NCI-H748 treated with DMSO at 0.1 percent for 48 hours (cell line): ENCODE measurements around the gene AMD1.
"Not testable (repeated sequence)": the region's sequence is repeated elsewhere in the genome, so short reads cannot be mapped to it uniquely, and the experiment has no call there.

ENCODE experiments used
- DNase-seq: peaks from one replicate; lab custom pipeline; 2025; lab: John Stamatoyannopoulos, UW

Gene AMD1

DNA sequence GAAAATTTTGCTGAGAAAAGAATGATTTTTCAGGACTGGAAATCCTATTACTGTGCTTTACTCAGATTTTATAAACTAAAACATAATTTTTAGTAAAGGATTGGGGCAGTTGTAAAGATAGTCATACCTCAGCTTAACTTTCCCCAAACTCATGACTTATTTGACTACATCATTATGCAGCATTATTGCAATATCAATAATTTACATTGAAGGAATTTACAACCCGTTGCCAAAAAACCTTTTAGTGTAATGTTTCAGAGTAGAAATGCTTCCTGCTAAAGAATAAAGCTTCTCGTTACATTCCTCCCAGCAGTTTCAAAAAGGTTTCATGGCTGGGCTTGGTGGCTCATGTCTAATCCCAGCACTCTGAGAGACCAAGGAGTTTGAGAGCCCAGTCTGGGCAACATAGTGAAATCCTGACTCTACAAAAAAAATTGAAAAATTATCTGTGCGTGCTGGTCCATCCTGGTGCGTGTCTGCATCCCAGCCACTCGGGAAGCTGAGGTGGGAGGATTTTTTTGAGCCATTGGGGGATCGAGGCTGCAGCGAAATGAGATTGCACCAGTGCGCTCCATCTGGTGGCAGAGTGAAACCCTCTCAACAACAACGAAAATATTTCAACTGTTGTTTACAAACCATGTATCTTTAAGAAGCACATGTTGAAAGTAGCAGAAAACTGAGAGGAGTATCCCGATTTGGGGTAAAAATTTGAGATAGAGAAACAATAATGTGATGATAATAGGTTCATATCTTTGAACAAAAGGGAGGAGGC, 4.4 kb downstream of the AMD1 start:
- no peak for DNase-seq

DNA sequence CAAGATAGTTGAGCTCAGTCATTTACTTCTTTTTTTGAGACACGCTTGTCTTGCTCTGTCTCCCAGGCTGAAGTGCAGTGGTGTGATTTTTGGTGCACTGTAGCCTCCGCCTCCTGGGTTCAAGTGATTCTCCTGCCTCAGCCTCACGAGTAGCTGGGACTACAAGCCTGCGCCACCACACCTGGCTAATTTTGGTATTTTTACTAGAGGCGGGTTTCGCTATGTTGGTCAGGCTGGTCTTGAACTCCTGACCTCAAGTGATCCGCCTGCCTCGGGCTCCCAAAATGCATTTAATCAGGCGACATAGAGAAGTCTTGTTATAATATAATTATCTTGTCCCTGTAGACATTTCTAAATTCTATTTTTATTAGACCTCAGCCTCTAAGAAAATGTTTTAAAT, 6.1 kb downstream of the AMD1 start:
- no peak for DNase-seq

DNA sequence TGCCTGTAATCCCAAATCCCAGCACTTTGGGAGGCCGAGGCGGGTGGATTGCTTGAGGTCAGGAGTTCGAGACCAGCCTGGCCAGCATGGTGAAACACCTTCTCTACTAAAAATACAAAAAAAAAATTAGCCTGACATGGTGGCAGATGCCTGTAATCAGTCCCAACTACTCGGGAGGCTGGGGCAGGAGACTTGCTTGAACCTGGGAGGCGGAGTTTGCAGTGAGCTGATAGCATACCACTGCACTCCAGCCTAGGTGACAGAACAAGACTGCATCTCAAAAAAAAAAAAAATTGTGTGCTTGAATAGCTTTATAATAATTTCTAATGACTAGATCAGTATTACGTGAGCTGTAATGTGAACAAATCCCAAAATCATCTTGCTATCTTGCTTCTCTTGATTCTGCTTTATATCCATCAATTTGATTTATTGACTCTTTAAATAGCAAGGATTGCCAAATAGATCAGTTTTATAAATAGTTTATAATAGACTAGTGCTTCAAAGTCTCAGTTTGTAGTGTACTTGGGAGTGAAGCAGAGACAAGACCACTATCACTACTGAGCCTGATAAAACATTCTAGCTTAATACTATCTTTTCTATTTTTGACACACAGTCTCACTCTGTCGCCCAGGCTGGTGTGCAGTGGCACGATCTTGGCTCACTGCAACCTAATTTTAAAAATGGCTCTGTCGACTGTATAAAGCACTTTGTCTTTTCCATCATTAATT, 7.1 kb downstream of the AMD1 start:
- no peak for DNase-seq

DNA sequence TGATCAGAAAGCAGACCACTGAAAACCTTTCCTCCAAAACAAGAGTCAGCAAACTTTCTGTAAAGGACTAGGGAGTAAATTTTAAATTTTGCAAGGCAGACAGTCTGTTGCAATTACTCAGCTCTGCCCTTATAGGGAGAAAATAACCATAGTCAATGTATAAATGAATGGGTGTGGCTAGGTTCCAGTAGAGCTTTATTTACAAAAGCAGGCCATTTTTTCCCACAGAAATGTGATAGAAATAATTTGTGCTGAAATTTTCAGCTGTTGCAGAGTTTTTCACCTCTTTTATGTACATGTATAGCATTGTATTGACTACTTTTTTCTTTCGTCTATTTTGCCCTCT, 7.7 kb downstream of the AMD1 start:
- DNase-seq, result no peak

DNA sequence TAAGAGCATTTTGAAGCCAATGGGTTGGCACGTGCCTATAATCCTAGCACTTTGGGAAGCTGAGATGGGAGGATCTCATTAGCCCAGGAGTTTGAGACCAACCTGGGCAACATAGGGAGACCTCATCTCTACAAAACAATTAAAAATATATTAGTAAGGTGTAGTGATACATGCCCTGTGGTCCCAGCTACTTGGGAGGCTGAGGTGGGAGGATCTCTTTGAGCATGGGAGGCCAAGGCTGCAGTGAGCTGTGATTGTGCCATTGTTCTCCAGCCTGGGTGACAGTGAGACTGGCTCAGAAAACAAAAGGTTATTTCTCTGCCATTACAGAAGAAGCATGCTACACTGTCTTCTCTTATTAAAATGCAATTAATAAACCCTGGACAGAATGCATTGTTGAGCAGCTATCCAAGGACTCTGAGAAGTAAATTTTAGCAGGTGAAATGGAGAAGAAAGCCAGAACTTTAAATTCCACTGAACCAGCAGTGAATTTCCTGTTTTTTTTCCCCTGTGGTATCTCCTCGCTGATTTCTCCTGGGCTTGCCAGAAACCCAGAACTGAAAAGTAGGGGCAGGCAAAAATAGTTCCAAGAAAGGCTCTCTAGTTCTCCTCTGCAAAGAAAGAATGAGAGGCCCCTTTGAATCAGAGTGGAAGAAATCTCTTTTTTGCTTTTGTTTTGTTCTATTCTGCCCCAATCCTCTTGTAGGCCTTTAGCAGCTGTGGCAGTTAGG, 8.4 kb downstream of the AMD1 start:
- no peak for DNase-seq

DNA sequence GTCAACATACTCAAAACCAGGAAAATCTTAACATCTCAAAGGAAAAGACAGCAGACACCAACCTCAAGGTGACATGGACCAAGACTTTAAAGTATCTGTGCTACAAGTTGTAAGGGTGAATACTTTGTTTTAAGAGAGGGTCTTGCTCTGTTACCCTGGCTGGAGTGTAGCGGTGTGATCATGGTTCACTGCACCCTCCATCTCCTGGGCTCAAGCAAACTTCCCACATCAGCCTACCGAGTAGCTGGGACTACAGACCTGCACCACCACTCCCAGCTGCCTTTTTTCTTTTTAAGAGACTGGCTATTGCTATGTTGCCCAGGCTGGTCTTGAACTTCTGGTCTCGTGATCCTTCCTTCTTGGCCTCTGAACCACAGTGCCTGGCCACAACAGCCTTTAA, 9.7 kb downstream of the AMD1 start:
- DNase-seq, result no peak

DNA sequence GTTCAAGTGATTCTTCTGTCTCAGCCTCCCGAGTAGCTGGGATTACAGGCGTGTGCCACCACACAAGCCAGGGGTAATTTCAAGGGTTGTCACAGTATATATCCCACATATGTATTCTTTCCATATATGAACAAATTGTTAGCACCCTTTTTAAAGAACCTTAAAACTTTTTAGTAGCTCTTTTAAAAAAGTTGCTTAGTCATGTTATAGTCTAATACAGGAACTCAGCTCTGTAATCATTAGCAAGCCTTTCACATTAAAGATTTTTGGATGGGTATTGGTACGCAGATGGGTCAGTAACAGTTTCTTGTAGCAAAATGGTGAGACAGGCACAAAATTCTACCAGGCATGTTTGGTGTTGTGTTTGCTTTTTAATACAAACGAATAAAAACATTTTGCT, 10.9 kb downstream of the AMD1 start:
- DNase-seq, result no peak

DNA sequence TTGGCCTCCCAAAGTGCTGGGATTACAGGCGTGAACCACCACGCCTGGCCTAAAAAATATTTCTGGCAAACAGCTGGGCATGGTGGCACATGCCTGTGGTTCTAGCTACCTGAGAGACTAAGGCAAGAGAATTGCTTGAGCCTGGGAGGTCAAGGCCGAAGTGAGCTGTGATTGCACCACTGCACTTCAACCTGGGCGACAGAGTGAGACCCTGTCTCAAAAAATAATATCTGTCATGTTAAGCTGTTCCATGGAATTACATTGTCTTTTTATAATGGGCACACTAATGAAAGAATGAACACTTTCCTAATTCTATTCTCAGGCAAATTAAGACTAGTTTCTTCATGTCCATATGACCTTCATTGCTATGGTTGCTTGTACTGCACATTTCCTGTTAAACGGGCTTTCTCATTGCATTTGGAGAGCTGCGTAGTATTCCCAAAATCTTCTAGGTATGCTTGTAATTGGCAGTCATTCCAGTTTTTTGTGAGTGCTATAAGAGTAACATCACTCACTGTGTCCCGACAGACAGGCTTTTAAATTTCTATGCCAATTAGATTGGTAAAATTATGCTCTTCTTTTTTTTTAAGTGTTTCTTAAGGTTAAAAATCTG, 12.1 kb downstream of the AMD1 start:
- no peak for DNase-seq

DNA sequence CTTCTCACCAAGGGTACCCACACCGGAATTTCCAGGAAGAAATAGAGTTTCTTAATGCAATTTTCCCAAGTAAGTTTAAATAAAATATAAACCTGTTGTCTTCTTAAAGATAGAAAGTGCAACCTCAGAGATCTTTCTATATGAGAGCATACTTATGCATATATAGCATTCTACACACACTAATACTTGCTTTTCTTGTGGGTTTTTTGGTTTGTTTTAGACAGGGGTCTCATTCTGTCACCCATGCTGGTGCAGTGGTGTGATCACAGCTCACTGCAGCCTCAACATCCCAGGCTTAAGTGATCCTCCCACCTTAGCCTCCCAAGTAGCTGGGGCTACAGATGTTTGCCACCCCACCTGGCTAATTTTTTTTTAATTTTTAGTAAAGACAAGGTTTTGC, 15.7 kb downstream of the AMD1 start:
- no peak for DNase-seq

DNA sequence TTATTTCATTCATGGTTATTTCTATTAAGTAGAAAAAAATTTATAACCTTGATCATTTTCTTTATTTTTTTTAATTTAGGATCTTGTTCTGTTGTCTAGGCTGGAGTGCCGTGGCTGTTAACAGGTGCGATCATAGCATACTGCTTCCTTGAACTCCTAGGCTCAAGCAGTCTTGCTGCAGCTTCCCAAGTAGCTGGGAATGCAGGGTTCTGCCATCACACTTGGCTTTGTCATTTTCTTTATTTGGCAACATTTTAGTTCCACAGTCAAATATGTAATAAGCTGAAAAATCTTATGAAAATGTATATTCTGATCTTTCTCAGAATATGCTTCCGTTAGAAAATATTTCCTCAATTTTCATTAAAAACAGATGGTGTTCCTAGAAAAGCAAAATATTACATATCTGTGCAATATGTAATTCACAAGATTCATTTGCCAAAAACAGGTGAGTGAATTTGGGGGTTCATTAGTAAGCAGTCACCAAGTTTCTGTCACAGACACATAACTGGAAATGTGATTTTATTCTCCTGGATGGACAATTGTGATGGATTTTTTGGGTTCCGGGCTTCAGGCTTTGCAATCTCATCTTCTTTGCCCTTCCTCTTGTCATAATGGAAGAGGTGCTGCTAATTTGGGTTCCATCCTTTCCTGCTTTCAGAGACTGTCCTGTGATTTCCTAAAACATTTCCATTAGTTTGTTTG, 21.5 kb downstream of the AMD1 start:
- DNase-seq, result no peak

DNA sequence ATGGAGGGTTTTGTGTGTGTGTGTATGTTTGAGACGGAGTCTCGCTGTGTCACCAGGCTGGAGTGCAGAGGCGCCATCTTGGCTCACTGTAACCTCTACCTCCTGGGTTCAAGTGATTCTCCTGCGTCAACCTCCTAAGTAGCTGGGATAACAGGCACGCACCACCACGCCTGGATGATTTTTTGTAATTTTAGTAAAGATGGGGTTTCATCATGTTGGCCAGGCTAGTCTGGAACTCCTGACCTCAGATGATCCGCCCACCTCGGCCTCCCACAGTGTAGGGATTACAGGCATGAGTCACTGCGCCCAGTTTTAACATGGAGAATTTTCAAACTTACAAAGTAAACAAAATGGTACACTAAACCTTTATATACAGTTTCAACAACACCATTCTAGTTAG, 22.8 kb downstream of the AMD1 start:
- no peak for DNase-seq

DNA sequence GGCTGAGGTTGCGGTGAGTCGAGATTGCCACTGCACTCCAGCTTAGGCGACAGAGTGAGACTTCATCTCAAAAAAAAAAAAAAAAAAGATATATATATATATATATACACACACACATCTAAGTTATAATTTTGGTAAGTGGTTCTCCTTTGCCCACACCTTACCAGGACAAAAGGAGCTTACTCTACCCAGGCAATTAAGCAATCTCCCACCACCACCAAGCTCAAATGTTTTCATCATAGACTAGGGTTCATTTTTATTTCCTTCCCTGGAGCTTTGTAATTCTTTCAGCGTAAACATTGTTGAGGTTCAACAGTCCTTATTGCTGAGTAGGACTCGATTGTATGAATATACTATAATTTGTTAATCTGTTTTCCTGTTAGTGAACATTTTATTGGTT, 23.5 kb downstream of the AMD1 start:
- no peak for DNase-seq

DNA sequence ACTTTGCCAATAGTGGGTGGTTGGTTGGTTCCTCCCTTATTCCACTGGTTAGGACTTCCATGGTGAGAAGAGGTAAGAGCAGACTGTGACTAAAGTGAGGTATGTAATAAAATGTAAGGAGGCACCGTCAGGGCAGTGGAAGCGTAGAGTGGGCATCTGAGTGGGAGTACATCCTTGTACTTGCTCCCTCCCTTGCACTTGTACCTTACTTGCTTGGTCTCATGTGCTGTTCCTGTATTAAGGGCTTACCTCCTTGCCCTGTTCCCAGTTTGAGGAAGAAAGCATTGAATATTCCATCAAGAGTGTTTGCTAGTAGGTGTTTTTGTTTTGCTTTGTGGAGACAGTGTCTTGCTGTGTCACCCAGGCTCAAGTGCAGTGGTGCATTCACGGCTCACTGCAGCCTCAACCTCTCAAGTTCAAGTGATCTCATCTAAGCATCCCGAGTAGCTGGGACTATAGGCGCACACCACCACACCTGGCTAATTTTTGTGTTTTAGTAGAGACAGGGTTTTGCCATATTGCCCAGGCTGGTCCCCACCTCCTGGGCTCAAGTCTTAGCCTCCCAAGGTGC, 25.5 kb downstream of the AMD1 start:
- DNase-seq, result no peak

DNA sequence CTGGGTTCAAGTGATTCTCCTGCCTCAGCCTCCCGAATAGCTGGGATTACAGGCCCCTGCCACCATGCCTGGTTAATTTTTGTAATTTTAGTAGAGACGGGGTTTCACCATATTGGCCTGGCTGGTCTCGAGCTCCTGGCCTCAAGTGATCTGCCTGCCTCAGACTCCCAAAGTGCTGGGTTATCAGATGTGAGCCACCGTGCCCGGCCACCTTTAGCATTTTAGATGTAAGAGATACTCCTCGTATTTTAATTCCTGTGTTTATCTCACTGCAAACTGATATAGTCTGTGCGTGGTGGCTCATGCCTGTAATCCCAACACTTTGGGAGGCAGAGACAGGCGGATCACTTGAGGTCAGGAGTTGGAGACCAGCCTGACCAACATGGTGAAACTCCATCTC, 27.0 kb downstream of the AMD1 start:
- not testable (repeated sequence) for DNase-seq

DNA sequence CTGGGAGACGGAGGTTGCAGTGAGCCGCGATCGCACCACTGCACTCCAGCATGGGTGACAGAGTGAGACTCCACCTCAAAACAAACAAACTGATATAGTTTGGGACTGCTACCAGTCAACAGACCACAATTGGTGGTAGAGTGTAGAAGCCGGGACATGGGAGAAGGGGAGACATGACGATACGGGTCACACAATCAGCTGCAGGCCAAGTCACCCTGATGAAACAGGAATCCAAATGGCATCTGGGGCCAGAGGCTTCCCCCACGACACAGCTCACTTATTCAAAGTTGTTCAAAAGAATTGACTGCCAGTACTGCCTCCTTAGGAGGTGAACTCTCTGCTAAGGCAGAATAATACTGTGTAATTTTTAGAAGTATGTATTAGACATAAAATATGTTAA, 27.5 kb downstream of the AMD1 start:
- no peak for DNase-seq

DNA sequence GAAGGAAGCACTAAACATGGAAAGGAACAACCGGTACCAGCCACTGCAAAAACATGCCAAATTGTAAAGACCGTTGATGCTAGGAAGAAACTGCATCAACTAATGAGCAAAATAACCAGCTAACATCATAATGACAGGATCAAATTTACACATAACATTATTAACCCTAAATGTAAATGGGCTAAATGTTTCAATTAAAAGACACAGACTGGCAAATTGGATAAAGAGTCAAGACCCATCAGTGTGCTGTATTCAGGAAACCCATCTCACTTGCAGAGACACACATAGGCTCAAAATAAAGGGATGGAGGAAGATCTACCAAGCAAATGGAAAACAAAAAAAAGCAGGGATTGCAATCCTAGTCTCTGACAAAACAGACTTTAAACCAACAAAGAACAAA, 31.7 kb downstream of the AMD1 start:
- not testable (repeated sequence) for DNase-seq

DNA sequence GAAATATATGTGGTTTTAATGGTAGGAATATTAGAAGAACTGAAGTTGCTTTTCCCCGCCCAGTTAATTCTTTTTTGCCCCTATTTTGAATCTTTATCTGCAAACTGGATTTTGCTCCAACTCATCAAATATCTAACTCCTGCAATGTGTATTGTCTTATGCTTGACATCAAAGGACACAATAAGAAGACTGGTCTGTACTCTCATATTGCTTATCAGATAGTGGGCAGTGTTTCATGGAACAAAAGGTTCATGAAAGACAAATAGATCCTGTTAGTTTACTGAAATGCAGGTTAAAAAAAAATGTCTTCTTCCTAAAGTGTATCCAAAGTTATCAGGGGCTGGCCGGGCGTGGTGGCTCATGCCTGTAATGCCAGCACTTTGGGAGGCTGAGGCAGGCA, 56.2 kb downstream of the AMD1 start:
- DNase-seq, result no peak

DNA sequence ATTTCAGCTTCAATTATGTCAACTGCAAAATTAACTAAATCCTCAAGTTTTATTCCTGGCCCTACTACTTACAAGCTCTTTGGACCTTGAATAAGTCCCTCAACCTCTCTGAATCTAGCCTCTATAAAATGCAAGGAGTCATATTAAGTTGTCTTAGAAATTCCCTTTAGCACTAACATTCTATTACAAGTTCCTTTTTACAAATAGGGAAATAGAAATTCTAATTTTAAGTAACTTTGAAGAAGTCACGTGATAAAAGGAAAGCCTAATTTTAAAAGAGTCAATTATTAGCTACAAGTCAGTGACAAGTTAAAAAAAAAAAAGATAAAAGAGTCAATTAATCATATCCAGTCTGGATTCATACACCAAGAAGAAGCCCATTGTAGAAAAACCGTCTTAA, 59.3 kb downstream of the AMD1 start:
- DNase-seq, result no peak

DNA sequence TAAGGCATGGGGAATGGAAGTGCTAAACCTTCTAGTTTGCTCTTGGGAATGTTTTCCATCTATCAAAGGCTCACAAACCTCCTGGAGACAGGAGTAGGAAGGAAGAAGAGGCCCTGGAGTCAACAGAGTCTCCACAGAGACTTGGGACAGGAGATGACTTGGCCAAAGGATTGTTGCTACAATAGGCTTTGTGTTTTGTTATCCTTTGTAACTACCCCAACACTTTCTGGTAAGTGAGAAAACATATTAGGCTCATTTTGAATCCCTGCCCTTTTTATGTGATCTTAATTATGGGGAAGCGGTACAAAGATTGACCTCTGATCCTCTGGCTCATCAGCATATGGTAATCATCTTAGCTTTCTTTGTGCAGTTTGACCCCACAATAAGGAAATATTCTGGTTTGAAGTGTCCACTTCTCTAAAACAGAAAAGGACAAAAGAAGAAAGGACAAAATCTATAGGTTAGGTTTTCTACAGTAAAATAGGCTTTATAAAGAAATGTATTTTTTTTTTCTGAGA, 59.9 kb downstream of the AMD1 start:
- no peak for DNase-seq

DNA sequence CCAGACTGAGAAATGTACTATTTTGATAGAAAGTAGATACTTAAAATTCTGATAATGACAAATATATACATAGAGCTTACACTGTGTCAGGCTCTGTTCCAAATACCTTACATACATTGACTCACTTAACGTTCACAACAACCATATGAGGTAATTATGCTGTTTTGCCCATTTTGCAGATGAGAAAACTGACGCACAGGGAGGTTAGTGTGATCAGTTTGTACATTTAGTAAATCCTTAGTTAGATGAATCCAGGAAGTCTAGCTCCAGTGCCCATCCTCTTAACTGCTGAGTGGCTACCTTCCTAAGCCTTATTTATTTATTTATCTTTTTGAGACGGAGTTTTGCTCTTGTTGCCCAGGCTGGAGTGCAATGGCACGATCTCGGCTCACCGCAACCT, 60.6 kb downstream of the AMD1 start:
- DNase-seq, result no peak

DNA sequence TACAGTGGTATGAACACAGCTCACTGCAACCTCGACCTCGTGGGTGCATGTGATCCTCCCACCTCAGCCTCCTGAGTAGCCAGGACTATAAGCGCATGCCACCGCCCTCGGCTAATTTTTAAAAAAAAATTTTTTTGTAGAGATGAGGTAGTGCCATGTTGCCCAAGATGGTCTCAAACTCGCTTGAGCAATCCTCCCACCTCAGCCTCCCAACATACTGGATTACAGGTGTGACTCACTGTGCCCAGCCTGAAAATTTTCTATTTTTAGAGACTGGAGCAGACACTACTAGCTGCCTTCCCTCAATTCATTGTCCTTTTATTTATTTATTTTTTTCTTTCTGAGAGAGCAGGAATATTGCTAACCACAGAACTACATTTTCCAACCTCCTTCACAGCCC, 63.6 kb downstream of the AMD1 start:
- DNase-seq, result no peak
